Astrocyte (in vitro differentiated cells and primary cell): ENCODE data around the gene SRCAP. TPM values are rescaled to one million over a fixed set of nuclear protein-coding genes. Genes with fewer than 3 reads are reported as not detected.

ENCODE experiments used
- DNase-seq: peaks from one replicate; pipeline ENCODE4 v3.0.0-alpha.2; 2010; ENCODE audit warnings: low read depth
- FAIRE-seq: peaks from 2 replicates; lab custom pipeline; 2011; peaks lifted over from hg19 to GRCh38; lab: Jason Lieb, UNC
- H2AFZ ChIP-seq: 2 replicates; pipeline ENCODE4 v1.6.0; 2012; ENCODE audit warnings: low read depth, low read length, inconsistent platforms
- H3K27ac ChIP-seq: 2 replicates; pipeline ENCODE4 v1.5.1; 2011; ENCODE audit warnings: low read depth, low read length, inconsistent platforms
- H3K27me3 ChIP-seq: 2 replicates; pipeline ENCODE4 v1.6.0; 2011; ENCODE audit warnings: low read length, inconsistent platforms; ENCODE audit not compliant: insufficient read depth
- H3K36me3 ChIP-seq: 2 replicates; pipeline ENCODE4 v1.5.1; 2011; ENCODE audit warnings: low read length, inconsistent platforms; ENCODE audit not compliant: insufficient read depth
- H3K4me1 ChIP-seq: 2 replicates; pipeline ENCODE4 v1.5.1; 2011; ENCODE audit warnings: low read length, inconsistent platforms; ENCODE audit not compliant: insufficient read depth
- H3K4me2 ChIP-seq: 2 replicates; pipeline ENCODE4 v1.6.0; 2012; ENCODE audit warnings: low read length, inconsistent platforms
- H3K4me3 ChIP-seq: 2 replicates; pipeline ENCODE4 v1.5.1; 2011; ENCODE audit warnings: low read depth, mild to moderate bottlenecking, low read length, inconsistent platforms; ENCODE audit not compliant: insufficient read depth
- H3K79me2 ChIP-seq: 2 replicates; pipeline ENCODE4 v1.6.0; 2012; ENCODE audit warnings: mild to moderate bottlenecking, low read length, inconsistent platforms; ENCODE audit not compliant: insufficient read depth
- H3K9ac ChIP-seq: 2 replicates; pipeline ENCODE4 v1.6.0; 2012; ENCODE audit warnings: mild to moderate bottlenecking, low read length, inconsistent platforms
- H3K9me3 ChIP-seq: 2 replicates; pipeline ENCODE4 v1.5.1; 2012; ENCODE audit warnings: low read depth, mild to moderate bottlenecking, low read length, inconsistent platforms; ENCODE audit not compliant: insufficient read depth
- H4K20me1 ChIP-seq: 2 replicates; pipeline ENCODE4 v1.6.0; 2012; ENCODE audit warnings: low read length, inconsistent platforms; ENCODE audit not compliant: insufficient read depth
- H3K27ac Mint-ChIP-seq: one replicate; pipeline ENCODE4 v1.8.0; 2021; ENCODE audit warnings: mild to moderate bottlenecking, mixed read lengths; ENCODE audit not compliant: unreplicated experiment
- H3K27me3 Mint-ChIP-seq: one replicate; pipeline ENCODE4 v1.8.0; 2021; ENCODE audit warnings: low read depth, mixed read lengths; ENCODE audit not compliant: unreplicated experiment
- H3K36me3 Mint-ChIP-seq: one replicate; pipeline ENCODE4 v1.8.0; 2021; ENCODE audit warnings: low read depth, mixed read lengths; ENCODE audit not compliant: unreplicated experiment
- H3K4me1 Mint-ChIP-seq: one replicate; pipeline ENCODE4 v1.8.0; 2021; ENCODE audit warnings: low read depth, mixed read lengths; ENCODE audit not compliant: unreplicated experiment
- H3K4me3 Mint-ChIP-seq: one replicate; pipeline ENCODE4 v1.8.0; 2021; ENCODE audit warnings: mild to moderate bottlenecking, moderate library complexity, mixed read lengths; ENCODE audit not compliant: unreplicated experiment
- H3K9me3 Mint-ChIP-seq: one replicate; pipeline ENCODE4 v1.8.0; 2021; ENCODE audit warnings: mild to moderate bottlenecking, mixed read lengths; ENCODE audit not compliant: unreplicated experiment
- CTCF ChIP-seq: IDR thresholded peaks from 2 replicates; pipeline ENCODE4 v1.5.1; 2011; ENCODE audit warnings: low read depth, mild to moderate bottlenecking, inconsistent platforms, low read length, moderate library complexity; ENCODE audit not compliant: insufficient read depth
- EZH2 ChIP-seq: IDR thresholded peaks from 2 replicates; pipeline ENCODE4 v1.6.1; 2012; ENCODE audit warnings: mild to moderate bottlenecking, low read length, inconsistent platforms; ENCODE audit not compliant: insufficient read depth
- total RNA-seq: library from RNA; stranded (reverse); gene quantifications from 2 replicates; pipeline ENCODE4 v1.2.1, GENCODE V29; 2021

SRCAP gene
- total RNA-seq, 1 donor from 2014 or later, result 50.4 TPM

DNA sequence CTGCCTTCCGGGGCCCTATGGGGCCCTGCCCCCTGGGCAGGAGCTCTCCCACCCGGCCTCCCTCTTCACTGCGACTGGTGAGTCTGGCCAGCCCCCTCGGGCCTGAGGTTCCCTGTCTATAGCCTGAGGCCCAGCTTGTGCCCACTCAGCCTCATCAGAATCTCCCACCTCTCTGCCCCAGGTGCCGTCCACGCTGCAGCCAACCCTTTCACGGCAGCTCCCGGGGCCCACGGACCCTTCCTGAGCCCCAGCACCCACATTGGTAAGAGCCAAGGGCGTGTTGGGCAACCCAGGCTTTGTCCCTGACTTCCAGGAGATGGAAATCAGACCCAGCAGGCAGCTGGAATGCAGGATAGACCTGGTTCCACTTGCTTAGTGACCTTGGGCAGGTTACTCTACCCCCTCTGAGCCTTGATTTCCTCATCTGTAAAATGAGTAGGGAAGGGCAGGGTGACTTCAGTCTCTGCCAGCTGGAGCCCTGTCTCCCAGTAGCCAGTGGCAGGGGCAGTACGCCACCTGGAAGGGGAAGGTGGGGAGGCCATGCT is 31.5 kb upstream of the SRCAP start:
- DNase-seq, result no peak
- no peak overlapping the region for H3K4me3 Mint-ChIP-seq
- H3K36me3 Mint-ChIP-seq, result peaks cover 28% of the 10 kb centered on the region
- no peak for TF ChIP-seq CTCF
- no peak for TF ChIP-seq EZH2
- no peaks in the 10 kb centered on the region for H3K9me3 ChIP-seq
- H3K27me3 Mint-ChIP-seq, result no peaks in the 10 kb centered on the region
- no peaks in the 10 kb centered on the region for H3K27me3 ChIP-seq
- FAIRE-seq, result no peak
- no peak overlapping the region for H3K27ac Mint-ChIP-seq
- H3K27ac ChIP-seq, result no peak overlapping the region
- peaks cover 47% of the 10 kb centered on the region for H3K79me2 ChIP-seq
- no peak overlapping the region for H2AFZ ChIP-seq
- peaks cover 8% of the 10 kb centered on the region for H3K4me1 ChIP-seq
- peaks cover 8% of the 10 kb centered on the region for H3K4me1 Mint-ChIP-seq
- peaks cover 69% of the 10 kb centered on the region for H4K20me1 ChIP-seq
- H3K4me2 ChIP-seq, result no peak overlapping the region
- no peak overlapping the region for H3K9ac ChIP-seq
- H3K36me3 ChIP-seq, result peaks cover 40% of the 10 kb centered on the region
- H3K9me3 Mint-ChIP-seq, result no peaks in the 10 kb centered on the region
- no peak overlapping the region for H3K4me3 ChIP-seq

DNA sequence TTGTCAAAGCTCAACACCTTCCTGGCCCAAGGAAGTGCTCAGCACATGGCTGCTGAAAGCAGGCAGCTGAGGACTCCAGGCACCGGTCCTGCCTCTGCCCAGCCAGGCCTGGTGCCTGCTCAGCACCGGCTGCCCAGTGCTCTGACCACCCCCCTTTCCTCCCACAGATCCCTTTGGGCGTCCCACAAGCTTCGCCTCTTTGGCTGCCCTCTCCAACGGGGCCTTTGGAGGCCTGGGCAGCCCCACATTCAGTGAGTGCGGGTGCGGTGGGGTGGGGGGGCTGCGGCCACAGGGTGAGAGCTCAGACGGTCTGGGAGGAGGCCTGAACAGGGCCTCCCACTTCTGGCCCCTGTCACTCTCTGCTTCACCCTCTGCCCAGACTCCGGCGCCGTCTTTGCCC is 30.6 kb upstream of the SRCAP start:
- Histone ChIP-seq H3K4me3 (no peak overlapping the region), H3K4me2 (no peak overlapping the region), H3K9me3 (no peaks in the 10 kb centered on the region), H2AFZ (no peak overlapping the region), H3K9ac (no peak overlapping the region), H3K27ac (no peak overlapping the region), H3K36me3 (peaks cover 32% of the 10 kb centered on the region), H3K27me3 (no peaks in the 10 kb centered on the region), H4K20me1 (peaks cover 59% of the 10 kb centered on the region), H3K4me1 (peaks cover 8% of the 10 kb centered on the region), H3K79me2 (peaks cover 37% of the 10 kb centered on the region)
- H3K9me3 Mint-ChIP-seq, result no peaks in the 10 kb centered on the region
- H3K4me3 Mint-ChIP-seq, result no peak overlapping the region
- DNase-seq (no peak), FAIRE-seq (no peak)
- peaks cover 25% of the 10 kb centered on the region for H3K36me3 Mint-ChIP-seq
- H3K27me3 Mint-ChIP-seq, result peaks cover under 1% of the 10 kb centered on the region
- TF ChIP-seq CTCF (no peak), EZH2 (no peak)
- H3K27ac Mint-ChIP-seq, result no peak overlapping the region
- peaks cover 4% of the 10 kb centered on the region for H3K4me1 Mint-ChIP-seq
